Naive B cell (primary cell): Measurements from ENCODE around the gene ZNF580. TPM values are rescaled to one million over a fixed set of nuclear protein-coding genes. Genes with fewer than 3 reads are reported as not detected.
A peak's percentile ranks its signal among the peaks of the same experiment; 100 is the strongest.

Experiments used
- ATAC-seq, 2 donors: fragments of 150-1000 bp; cut with Tn5 transposase; 2 replicates each; pipeline ENCODE4 v1.10.0; 2021; ENCODE audit warnings: low read depth in 2 of 2, mild to moderate bottlenecking in 2 of 2, moderate library complexity in 2 of 2
- DNase-seq: peaks from one replicate; pipeline ENCODE4 v3.0.0; 2022
- H3K27ac Mint-ChIP-seq, 6 donors: one replicate each; pipeline ENCODE4 v1.8.0; 2020 to 2022; ENCODE audit warnings: mild to moderate bottlenecking in 6 of 6, mixed read lengths in 6 of 6, moderate library complexity in 5 of 6, inconsistent platforms in 2 of 6
- H3K27me3 Mint-ChIP-seq, 3 donors: one replicate each; pipeline ENCODE4 v1.8.0; 2021 to 2022; ENCODE audit warnings: mixed read lengths in 3 of 3, mild to moderate bottlenecking in 1 of 3
- H3K36me3 Mint-ChIP-seq, 2 donors: one replicate each; pipeline ENCODE4 v1.8.0; 2020 to 2022; ENCODE audit warnings: mixed read lengths in 2 of 2, inconsistent platforms in 1 of 2, mild to moderate bottlenecking in 1 of 2
- H3K4me1 Mint-ChIP-seq, 3 donors: one replicate each; pipeline ENCODE4 v1.8.0; 2020 to 2022; ENCODE audit warnings: mixed read lengths in 3 of 3, inconsistent platforms in 1 of 3, mild to moderate bottlenecking in 1 of 3, moderate library complexity in 1 of 3
- H3K4me3 Mint-ChIP-seq, 8 donors: one replicate each; pipeline ENCODE4 v1.8.0; 2020 to 2022; ENCODE audit warnings: mild to moderate bottlenecking in 8 of 8, mixed read lengths in 8 of 8, moderate library complexity in 8 of 8, inconsistent platforms in 2 of 8
- H3K9me3 Mint-ChIP-seq, 7 donors: one replicate each; pipeline ENCODE4 v1.8.0; 2020 to 2022; ENCODE audit warnings: mixed read lengths in 7 of 7, mild to moderate bottlenecking in 5 of 7, inconsistent platforms in 2 of 7, moderate library complexity in 1 of 7
- polyA plus RNA-seq, 6 donors: library from polyadenylated mRNA; unstranded; fragments of 300-500 nt; fragmentation: Illumina TruSeq; gene quantifications; one replicate each; pipeline ENCODE4 v1.2.3, GENCODE V29; 2021; ENCODE audit warnings: low read depth in 6 of 6

Gene ZNF580
- polyA plus RNA-seq, 6 donors from 2014 or later, result 28.4 to 54.2 (median 31.5) TPM

DNA sequence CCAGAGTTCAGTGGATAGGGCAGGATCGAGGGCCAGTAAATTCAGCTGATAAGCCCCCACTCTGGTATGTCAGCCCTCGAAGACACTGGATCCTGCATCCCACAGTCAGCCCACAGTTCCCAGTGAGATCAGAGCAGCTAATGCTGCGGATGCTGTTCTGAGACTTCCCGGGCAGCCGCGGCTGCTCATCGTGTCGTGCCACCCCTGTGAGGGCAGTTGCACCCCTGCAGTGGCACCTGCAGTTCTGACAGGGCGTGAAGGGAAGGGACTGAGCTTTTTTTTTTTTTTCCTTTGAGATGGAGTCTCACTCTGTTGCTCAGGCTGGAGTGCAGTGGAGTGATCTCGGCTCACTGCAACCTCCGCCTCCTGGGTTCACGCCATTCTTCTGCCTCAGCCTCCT is 26.7 kb downstream of the ZNF580 start:
- Mint-ChIP-seq H3K36me3 (peaks cover 7 to 18% of the 10 kb centered on the region in 2 donors), H3K27me3 (no peaks in the 10 kb centered on the region), H3K27ac (peak overlapping the region in 2 of 6 donors; percentile 41 to 49), H3K4me3 (peak overlapping the region in 1 of 8 donors; percentile 24), H3K9me3 (no peaks in the 10 kb centered on the region), H3K4me1 (peaks cover 28 to 53% (median 31%) of the 10 kb centered on the region in 3 donors)
- DNase-seq, result no peak
- ATAC-seq, result no peak

DNA sequence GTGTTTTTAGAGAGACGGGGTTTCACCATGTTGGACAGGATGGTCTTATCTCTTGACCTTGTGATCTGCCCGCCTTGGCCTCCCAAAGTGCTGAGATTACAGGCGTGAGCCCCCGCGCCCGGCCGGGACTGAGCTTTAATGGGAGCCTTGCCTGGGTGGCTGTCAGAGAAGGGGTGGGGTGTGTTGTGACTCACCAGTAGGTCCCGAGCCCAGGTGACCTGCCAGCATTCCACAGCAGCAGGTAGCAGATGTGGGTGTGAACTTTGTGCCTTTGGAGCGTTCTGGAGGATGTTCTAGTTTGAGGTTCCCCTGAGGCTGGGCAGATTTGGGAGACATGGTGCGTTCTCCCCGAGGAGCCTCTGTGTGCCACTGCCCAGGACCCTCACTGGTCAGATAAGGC is 27.2 kb downstream of the ZNF580 start:
- ATAC-seq (no peak), DNase-seq (no peak)
- Mint-ChIP-seq H3K4me1 (peaks cover 23 to 49% (median 29%) of the 10 kb centered on the region in 3 donors), H3K36me3 (peaks cover 3 to 14% of the 10 kb centered on the region in 2 donors), H3K27ac (peak overlapping the region in 1 of 6 donors; percentile 41), H3K4me3 (no peak overlapping the region), H3K9me3 (no peaks in the 10 kb centered on the region), H3K27me3 (no peaks in the 10 kb centered on the region)

GRCh38 chr19:55668603-55669348 is 28.0 kb downstream of the ZNF580 start:
- DNase-seq (no peak), ATAC-seq (no peak)
- H3K27ac Mint-ChIP-seq, result peak overlapping the region in 1 of 6 donors; percentile 36
- peaks cover 0 to 6% of the 10 kb centered on the region in 2 donors for H3K36me3 Mint-ChIP-seq
- peaks cover 18 to 47% (median 34%) of the 10 kb centered on the region in 3 donors for H3K4me1 Mint-ChIP-seq
- no peaks in the 10 kb centered on the region for H3K9me3 Mint-ChIP-seq
- no peak overlapping the region for H3K4me3 Mint-ChIP-seq
- H3K27me3 Mint-ChIP-seq, result no peaks in the 10 kb centered on the region

GRCh38 chr19:55669418-55670279 is 28.8 kb downstream of the ZNF580 start:
- H3K27me3 Mint-ChIP-seq, result no peaks in the 10 kb centered on the region
- no peaks in the 10 kb centered on the region for H3K9me3 Mint-ChIP-seq
- H3K36me3 Mint-ChIP-seq, result no peaks in the 10 kb centered on the region
- H3K4me3 Mint-ChIP-seq, result peak overlapping the region in 1 of 8 donors; percentile 30
- peaks cover 23 to 51% (median 33%) of the 10 kb centered on the region in 3 donors for H3K4me1 Mint-ChIP-seq
- ATAC-seq (no peak), DNase-seq (no peak)
- H3K27ac Mint-ChIP-seq, result peak overlapping the region in 1 of 6 donors; percentile 36

DNA sequence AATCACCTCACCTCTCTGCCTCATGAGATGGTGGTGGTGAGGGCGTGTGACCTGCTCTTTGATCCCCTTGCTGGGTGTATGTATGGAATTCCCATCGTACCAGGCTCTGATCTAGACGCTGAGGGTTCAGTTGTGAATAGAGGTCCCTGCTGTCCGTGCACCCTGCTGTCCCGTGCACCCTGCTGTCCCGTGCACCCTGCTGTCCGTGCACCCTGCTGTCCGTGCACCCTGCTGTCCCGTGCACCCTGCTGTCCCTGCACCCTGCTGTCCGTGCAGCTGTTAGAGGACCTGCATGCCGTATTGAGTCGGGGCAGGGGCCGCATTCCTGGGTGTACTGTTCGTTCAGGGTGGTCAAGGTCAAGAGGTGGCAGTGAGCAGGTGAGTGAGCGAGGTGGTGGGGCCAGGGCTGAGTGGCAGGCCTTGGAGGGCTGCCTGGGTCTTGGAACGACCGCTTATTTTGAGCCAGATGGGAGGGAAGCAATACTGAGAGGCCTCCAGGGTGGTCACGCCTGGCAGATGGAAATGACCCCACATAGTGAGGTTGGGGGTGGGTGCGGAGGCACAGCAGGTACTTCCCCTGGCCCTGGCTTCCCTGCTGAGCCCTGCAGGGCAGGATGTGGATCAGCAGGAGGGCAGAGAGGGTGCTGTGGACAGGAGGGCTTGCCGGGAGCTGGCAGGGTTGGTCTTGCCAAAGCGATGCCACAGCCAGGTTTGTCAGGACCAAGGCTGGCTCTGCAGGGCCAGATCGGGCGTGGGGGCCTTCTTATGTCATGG is 29.7 kb downstream of the ZNF580 start:
- H3K9me3 Mint-ChIP-seq, result no peaks in the 10 kb centered on the region
- peaks cover 0 to 4% of the 10 kb centered on the region in 2 donors for H3K36me3 Mint-ChIP-seq
- peak overlapping the region in 1 of 6 donors; percentile 85 for H3K27ac Mint-ChIP-seq
- H3K4me1 Mint-ChIP-seq, result peaks cover 25 to 55% (median 34%) of the 10 kb centered on the region in 3 donors
- H3K4me3 Mint-ChIP-seq, result peak overlapping the region in 1 of 8 donors; percentile 69
- no peaks in the 10 kb centered on the region for H3K27me3 Mint-ChIP-seq
- ATAC-seq, result no peak
- DNase-seq, result no peak

DNA sequence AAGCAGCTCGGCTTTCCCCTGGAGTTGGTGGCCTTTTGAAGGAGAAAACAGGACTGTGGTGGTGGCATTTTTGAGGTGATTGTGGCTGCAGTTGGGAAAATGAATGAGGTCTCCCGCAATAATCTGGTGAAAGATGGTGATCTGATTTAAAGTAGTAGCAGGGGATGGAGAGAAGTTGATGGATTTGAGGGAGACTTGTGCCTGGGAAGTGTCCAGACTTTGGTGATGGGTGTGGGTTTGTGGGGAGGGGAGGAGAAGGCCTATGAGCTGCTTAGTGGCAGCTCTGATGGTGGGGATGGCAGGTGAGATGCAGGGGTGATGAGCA is 30.2 kb downstream of the ZNF580 start:
- Mint-ChIP-seq H3K4me1 (peaks cover 29 to 57% (median 39%) of the 10 kb centered on the region in 3 donors), H3K4me3 (peak overlapping the region in 1 of 8 donors; percentile 69), H3K36me3 (peaks cover 0 to 8% of the 10 kb centered on the region in 2 donors), H3K27ac (peak overlapping the region in 3 of 6 donors; percentile 36 to 87 (median 82)), H3K27me3 (no peaks in the 10 kb centered on the region), H3K9me3 (no peaks in the 10 kb centered on the region)
- DNase-seq (no peak), ATAC-seq (no peak)

GRCh38 chr19:55672418-55672817 is 31.6 kb downstream of the ZNF580 start:
- Mint-ChIP-seq H3K4me1 (peaks cover 36 to 67% (median 52%) of the 10 kb centered on the region in 3 donors), H3K27ac (peak overlapping the region in 5 of 6 donors; percentile 27 to 96 (median 63)), H3K9me3 (no peaks in the 10 kb centered on the region), H3K27me3 (no peaks in the 10 kb centered on the region), H3K4me3 (peak overlapping the region in 1 of 8 donors; percentile 76), H3K36me3 (peaks cover 0 to 15% of the 10 kb centered on the region in 2 donors)
- ATAC-seq, result no peak
- DNase-seq, result no peak

DNA sequence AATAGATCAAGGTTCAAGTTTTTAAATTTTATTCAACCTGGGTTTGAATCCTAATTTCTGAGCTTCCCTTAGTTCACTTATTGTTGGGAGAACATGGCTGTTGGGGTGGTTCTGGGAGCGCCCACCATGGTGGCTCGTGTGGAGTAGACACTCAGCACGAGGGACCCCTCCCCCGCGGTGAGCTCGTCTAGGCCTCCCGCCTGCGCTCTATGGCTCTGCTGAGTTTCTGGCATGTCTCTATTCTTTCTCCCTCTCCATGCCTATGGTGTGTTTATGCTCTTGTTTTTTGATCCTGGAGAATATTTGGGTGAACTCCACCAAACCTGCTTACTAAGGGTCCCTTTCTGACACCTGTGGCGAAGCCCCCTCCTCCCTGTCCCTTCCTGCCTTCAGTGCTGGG is 32.7 kb downstream of the ZNF580 start:
- peaks cover 3 to 15% of the 10 kb centered on the region in 2 donors for H3K36me3 Mint-ChIP-seq
- H3K27me3 Mint-ChIP-seq, result no peaks in the 10 kb centered on the region
- DNase-seq (no peak), ATAC-seq (no peak)
- H3K27ac Mint-ChIP-seq, result peak overlapping the region; percentile 86 to 96 (median 88)
- peaks cover 47 to 70% (median 63%) of the 10 kb centered on the region in 3 donors for H3K4me1 Mint-ChIP-seq
- peak overlapping the region in 5 of 8 donors; percentile 34 to 83 (median 47) for H3K4me3 Mint-ChIP-seq
- H3K9me3 Mint-ChIP-seq, result no peaks in the 10 kb centered on the region

- Mint-ChIP-seq H3K27ac (peak overlapping the region; percentile 86 to 96 (median 88)), H3K27me3 (no peaks in the 10 kb centered on the region), H3K9me3 (no peaks in the 10 kb centered on the region), H3K4me3 (peak overlapping the region in 4 of 8 donors; percentile 34 to 83 (median 63)), H3K4me1 (peaks cover 51 to 74% (median 67%) of the 10 kb centered on the region in 3 donors), H3K36me3 (peaks cover 3 to 15% of the 10 kb centered on the region in 2 donors)
- DNase-seq (no peak), ATAC-seq (no peak)
Measured at GRCh38 chr19:55673889-55674288, 33.1 kb downstream of the ZNF580 start.

GRCh38 chr19:55674459-55674840 is 33.6 kb downstream of the ZNF580 start:
- no peak for ATAC-seq
- Mint-ChIP-seq H3K36me3 (peaks cover 3 to 15% of the 10 kb centered on the region in 2 donors), H3K27ac (peak overlapping the region in 5 of 6 donors; percentile 85 to 98 (median 96)), H3K27me3 (no peaks in the 10 kb centered on the region), H3K4me3 (peak overlapping the region; percentile 52 to 99 (median 73)), H3K9me3 (no peaks in the 10 kb centered on the region), H3K4me1 (peaks cover 55 to 74% (median 73%) of the 10 kb centered on the region in 3 donors)
- DNase-seq, result no peak

- H3K9me3 Mint-ChIP-seq, result no peaks in the 10 kb centered on the region
- no peaks in the 10 kb centered on the region for H3K27me3 Mint-ChIP-seq
- peak within 1 kb of the TSS; percentile 95 to 100 (median 96) for H3K4me3 Mint-ChIP-seq
- peak; percentile 67 to 74 for ATAC-seq
- peak; percentile 95 for DNase-seq
- H3K4me1 Mint-ChIP-seq, result peaks cover 61 to 80% (median 75%) of the 10 kb centered on the region in 3 donors
- peaks cover 3 to 15% of the 10 kb centered on the region in 2 donors for H3K36me3 Mint-ChIP-seq
- peak within 1 kb of the TSS; percentile 92 to 99 (median 96) for H3K27ac Mint-ChIP-seq
Measured at GRCh38 chr19:55674841-55675660, 34.2 kb downstream of the ZNF580 start, which contains the start of gene EPN1. Gene EPN1 (plus strand): TSS chr19:55675226. CDS start chr19:55678628, 3,402 bp downstream.
